Activated gamma-delta T cell treated with Interleukin-2 at 50 U/mL for 16 hours (primary cell): ENCODE results near the gene OMA1.
"Not testable (repeated sequence)": the region's sequence is repeated elsewhere in the genome, so short reads cannot be mapped to it uniquely, and the experiment has no call there.

Source experiments
- DNase-seq: peaks from one replicate; pipeline ENCODE4 v3.0.0-alpha.2; 2020

Gene OMA1

GRCh38 chr1:58524353-58524945 is 22.1 kb downstream of the OMA1 start:
- DNase-seq, result no peak

DNA sequence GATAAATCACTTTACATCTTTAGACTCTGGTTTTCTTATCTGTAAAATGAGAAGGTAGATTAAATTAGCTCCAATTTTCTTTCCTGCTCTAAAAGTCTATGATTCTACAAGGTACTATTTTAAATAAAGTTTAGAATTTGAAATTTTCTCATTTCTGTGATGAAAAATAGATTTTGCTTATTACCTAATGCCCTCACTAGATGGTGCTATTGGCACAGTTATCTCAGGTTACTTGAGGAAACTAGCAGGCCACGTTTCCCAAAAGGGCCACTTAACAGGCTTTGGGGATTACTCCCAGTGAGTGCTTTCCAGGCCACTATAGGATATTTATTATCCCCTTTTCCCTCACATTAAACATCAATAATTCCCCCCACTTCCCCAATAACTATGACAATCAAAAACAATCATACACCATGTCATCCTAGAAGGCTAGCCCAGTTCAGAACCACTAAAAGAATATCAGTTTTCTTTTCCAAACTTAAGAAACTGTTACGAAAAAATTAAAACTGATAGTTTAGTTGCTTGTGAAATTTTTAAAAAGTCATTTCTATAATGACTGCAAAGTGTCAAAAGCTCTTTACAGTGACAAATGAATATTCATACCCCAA is 30.6 kb downstream of the OMA1 start:
- DNase-seq, result peak; percentile 10

DNA sequence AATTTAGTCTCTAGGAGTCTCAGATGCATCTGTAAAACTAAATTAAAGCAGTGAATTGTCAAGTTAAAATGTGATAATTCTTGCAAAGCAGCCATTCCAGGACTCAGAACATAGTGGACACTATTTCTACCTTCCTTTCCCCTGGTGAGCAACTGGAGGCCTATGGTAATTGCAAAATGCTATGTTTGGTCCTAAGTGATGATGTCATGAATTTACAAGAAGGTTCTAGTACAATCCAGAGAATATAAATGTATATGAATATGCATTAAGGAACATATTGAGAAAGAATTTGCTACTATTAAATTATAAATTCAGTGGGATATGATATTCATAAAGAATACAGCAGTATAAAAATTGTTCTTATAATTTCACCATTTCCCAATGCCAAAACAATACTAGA is 32.6 kb downstream of the OMA1 start:
- DNase-seq, result no peak

DNA sequence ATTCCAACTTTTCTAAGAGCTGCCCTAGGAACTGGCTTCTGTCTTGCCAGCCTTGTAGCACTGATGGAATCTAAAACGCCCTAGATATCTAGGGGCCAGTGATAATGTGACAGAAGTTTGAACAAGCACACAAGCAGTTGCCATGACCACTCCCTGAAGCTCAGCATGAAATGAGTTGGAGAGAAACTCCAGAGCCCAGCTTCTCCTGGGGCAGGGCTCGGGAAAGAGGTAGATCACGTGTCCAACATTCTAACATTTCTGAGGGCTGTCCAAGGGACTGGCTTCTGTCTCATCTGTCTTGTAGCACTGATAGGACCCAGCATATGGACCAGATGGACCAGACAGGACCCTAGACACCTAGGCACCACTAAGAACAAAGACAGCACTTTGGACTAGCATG is 37.9 kb downstream of the OMA1 start:
- DNase-seq, result no peak

- DNase-seq, result no peak
Observed at GRCh38 chr1:58505286-58505685, 41.2 kb downstream of the OMA1 start.

GRCh38 chr1:58502519-58502918 is 44.0 kb downstream of the OMA1 start:
- DNase-seq, result no peak

DNA sequence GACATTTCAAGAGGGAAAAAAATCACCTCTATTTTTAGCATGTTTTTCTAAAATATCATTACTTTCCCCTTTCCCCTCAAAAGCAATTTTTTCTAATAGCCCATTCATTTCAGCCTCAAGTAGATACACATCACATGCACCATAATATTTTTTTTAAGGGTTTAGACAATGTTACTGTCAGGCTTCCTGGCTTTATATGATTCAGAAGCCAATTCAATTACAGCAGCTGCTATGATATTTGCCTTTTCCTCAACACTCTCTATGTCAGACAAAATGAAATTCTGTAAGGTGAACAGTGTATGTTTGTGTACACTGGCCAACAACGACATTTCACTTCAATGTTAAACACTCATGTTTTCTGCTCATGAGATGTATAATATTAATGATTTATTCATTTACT is 46.5 kb downstream of the OMA1 start:
- no peak for DNase-seq

GRCh38 chr1:58497499-58497898 is 49.0 kb downstream of the OMA1 start:
- DNase-seq, result no peak

DNA sequence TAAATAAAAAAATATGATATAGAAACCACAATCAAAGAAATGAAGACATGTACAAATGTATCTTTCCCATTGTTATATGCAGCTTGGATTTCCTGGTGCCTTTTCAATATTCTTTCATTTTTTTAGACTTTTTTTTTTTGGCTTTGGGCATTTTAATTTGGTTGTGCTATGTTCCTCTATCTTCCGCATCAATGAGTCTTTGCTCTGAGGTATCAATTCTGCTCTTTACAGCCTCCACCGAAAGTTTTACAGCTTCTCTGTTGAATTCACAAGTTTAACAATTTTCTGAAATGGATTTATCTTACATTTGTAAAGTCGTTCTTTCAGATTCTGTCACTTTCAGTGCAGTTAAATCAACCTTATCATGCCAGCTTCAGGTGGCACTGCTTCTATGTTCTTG is 50.5 kb downstream of the OMA1 start:
- no peak for DNase-seq

- not testable (repeated sequence) for DNase-seq
Observed at GRCh38 chr1:58488914-58489313, 57.6 kb downstream of the OMA1 start.

- no peak for DNase-seq
Observed at GRCh38 chr1:58487002-58487401, 59.5 kb downstream of the OMA1 start.

DNA sequence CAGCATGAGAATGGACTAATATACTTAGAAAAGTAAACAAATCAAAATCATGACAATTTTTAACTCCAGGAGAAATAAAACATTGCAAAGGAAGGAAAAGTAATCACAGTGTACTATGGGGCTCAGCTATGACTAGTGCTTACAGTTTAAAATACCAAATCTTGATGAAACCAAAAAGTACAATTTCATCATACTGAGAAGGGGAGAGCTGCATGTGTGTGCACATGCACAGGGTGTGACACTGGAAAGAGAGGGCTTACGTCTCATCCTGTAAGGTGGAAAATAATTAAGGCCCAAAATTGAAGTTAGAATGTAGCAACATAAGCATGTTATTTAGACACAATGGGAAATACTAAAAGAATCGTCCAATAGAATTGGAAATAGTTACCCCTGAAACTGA is 64.6 kb downstream of the OMA1 start:
- no peak for DNase-seq

- DNase-seq, result no peak
Observed at GRCh38 chr1:58480191-58480590, 66.3 kb downstream of the OMA1 start.

GRCh38 chr1:58477390-58477789 is 69.1 kb downstream of the OMA1 start:
- DNase-seq, result no peak

- no peak for DNase-seq
Observed at GRCh38 chr1:58476179-58476578, 70.3 kb downstream of the OMA1 start.

GRCh38 chr1:58469476-58469875 is 77.0 kb downstream of the OMA1 start:
- no peak for DNase-seq

DNA sequence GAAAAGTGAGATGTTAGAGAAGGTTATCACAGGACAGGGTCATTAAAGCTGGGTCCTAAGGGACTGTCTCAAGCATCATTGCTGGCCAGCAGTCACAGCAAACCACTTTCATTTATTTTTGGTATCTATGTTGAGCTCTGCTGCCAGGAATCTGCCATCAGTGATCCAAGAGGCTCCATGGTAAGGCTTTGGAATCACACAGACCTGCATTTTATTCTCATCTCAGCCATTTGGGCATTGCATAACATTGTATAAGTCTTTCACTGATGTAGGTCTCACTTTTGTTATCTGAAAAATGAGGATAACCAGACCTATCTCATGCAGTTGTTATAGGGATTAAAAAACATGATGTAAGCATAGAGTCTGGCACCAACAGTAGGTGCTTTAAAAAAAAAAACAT is 77.5 kb downstream of the OMA1 start:
- no peak for DNase-seq

DNA sequence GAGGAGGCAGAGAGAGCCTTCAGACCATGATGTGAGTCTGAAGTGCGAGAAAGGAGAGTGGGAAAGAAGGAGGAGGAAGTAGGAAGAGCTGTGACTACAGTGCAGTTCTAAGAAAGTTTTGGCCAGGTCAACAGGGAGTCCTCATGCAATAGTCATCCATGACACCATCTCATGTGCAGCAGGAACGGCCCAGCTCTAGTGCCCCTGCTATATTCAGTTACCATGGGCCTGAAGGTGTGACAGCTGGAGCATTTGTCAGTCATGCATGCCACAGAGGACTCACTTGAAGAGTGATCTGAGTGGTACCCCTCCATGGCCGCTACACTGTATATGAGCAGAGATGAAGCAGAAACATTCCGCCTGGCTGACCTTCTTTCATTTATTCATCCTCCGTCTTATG is 77.9 kb downstream of the OMA1 start:
- DNase-seq, result no peak

DNA sequence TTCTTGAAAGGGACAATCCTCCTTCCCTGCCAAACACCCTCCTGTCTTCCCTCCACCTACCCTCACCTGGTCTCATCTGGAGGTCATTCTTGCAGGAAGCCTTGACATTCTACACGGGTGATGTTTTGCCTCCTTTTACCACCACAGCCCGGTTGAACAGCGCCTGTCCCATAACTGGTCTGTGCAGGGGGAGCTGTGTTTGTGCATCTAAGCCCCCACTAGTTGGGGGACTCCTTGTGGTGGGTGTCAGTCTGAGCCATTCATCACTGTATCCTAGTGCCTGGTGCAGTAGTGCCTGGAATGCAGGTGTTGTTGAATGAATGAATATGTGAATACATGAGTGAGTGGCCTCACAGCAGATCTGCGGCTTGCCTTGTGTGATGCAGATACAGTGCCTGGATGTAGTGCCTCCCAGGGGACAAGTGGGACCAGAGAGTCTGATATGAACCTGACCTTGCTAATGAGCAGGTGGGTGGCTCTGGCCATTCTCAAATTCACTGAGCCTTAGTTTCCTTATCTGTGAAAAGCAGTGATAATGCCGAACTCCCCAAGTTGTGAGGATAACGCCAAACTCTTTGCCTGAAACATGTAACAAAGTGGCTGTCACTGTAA is 79.8 kb downstream of the OMA1 start:
- DNase-seq, result no peak

- no peak for DNase-seq
Observed at GRCh38 chr1:58465825-58466629, 80.5 kb downstream of the OMA1 start.

DNA sequence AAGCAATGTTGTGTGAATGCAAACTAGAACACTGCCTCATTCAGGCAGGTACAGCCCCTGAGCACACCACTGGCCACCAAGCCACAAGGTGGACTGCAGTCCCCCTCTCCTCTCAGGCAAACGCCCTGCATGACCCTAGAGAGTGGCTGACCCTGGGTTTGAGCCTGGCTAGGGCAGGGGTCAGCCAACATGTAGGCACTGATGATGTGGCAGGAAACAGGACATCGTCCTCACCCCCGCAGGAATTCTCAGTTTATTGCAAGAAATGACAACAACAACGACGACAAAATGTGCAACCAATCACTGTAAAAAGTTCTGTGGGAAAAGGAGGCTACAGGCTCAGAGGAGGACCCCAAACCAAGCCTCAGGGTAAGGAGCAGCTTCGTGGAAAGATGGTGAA is 81.3 kb downstream of the OMA1 start:
- no peak for DNase-seq

- DNase-seq, result no peak
Observed at GRCh38 chr1:58460469-58460868, 86.1 kb downstream of the OMA1 start.

DNA sequence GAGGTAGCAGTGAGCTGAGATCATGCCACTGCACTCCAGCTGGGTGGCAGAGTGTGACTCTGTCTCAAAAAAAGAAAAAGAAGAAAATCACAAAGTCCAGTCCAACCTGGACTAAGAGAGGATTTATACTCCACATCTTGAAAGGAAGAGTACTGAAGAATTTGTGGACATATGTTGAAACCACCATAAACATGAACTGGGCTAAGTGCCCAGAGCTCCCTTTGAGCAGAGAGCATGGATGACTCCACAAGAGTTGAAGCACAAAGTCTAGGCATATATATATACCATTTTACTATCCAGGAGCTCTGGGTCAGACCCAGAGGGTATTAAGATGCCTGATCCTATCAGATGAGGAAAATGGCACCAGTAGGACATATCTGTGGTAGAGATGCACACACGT is 86.6 kb downstream of the OMA1 start:
- no peak for DNase-seq

DNA sequence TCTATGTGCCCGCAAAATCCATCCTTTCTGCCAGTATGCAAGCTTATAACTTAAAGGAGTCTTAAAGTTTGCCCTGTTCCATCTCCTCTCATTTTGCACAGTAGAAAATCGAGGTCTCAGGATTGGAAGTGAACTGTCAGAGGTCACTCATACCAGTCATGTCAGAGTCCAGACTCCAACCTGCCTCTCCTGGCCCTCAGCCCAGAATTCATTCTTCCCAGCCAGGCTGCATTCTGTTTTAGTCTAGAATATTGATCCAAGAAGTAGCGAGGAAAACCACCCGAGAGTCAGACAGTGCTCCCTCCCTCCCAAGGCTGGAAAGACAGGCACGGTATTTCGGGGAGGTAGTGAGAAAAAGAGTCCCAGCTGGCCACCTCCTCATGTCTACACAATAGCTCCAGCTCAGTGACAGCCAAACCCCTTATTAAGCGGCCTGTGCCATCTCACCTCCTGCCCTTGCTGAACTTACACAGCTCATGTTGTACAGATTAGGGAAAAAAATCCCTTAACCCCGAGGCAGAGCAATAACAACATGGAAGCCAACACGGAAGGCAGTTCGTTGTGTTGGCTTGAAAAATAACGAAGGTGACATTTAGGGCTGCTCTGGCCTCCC is 89.4 kb downstream of the OMA1 start:
- no peak for DNase-seq
